CD4-positive, alpha-beta T cell treated with Interleukin-17A for 1 hour (primary cell): ENCODE data around the gene FMNL3.
A peak's percentile ranks its signal among the peaks of the same experiment; 100 is the strongest.
"Not testable (repeated sequence)": the region's sequence is repeated elsewhere in the genome, so short reads cannot be mapped to it uniquely, and the experiment has no call there.

Source experiments
- DNase-seq: peaks from one replicate; pipeline ENCODE4 v3.0.0-alpha.2; 2020

Gene FMNL3

GRCh38 chr12:49626836-49627235 is 80.4 kb downstream of the FMNL3 start:
- no peak for DNase-seq

- DNase-seq: peak; percentile 35
Observed at GRCh38 chr12:49626169-49626835, 80.9 kb downstream of the FMNL3 start.

- DNase-seq: no peak
Observed at GRCh38 chr12:49624921-49625577, 82.2 kb downstream of the FMNL3 start.

- peak; percentile 90 for DNase-seq
Observed at GRCh38 chr12:49623142-49623904, 83.9 kb downstream of the FMNL3 start, which contains the start of gene PRPF40B. TSS of gene PRPF40B (plus strand) at chr12:49623561. CDS start at chr12:49623591, 30 bp downstream.

- peak; percentile 80 for DNase-seq
Observed at GRCh38 chr12:49622501-49623141, 84.6 kb downstream of the FMNL3 start.

- no peak for DNase-seq
Observed at GRCh38 chr12:49621651-49622500, 85.3 kb downstream of the FMNL3 start.

- DNase-seq: no peak
Observed at GRCh38 chr12:49619286-49619685, 87.9 kb downstream of the FMNL3 start.

- DNase-seq: no peak
Observed at GRCh38 chr12:49618576-49618975, 88.6 kb downstream of the FMNL3 start.

- DNase-seq: no peak
Observed at GRCh38 chr12:49616533-49617219, 90.5 kb downstream of the FMNL3 start.

- DNase-seq: no peak
Observed at GRCh38 chr12:49615725-49616124, 91.5 kb downstream of the FMNL3 start.

GRCh38 chr12:49612210-49612609 is 95.0 kb downstream of the FMNL3 start:
- DNase-seq: no peak

- not testable (repeated sequence) for DNase-seq
Observed at GRCh38 chr12:49610785-49611184, 96.4 kb downstream of the FMNL3 start.

- no peak for DNase-seq
Observed at GRCh38 chr12:49609875-49610154, 97.4 kb downstream of the FMNL3 start.

GRCh38 chr12:49609059-49609874 is 97.9 kb downstream of the FMNL3 start:
- no peak for DNase-seq

GRCh38 chr12:49605539-49605938 is 101.7 kb downstream of the FMNL3 start, which contains the start of gene FAM186B:
TSS of gene FAM186B (minus strand) at chr12:49605639. CDS start at chr12:49605477, 162 bp downstream.
- not testable (repeated sequence) for DNase-seq

GRCh38 chr12:49604856-49605255 is 102.3 kb downstream of the FMNL3 start:
- no peak for DNase-seq

GRCh38 chr12:49603721-49604120 is 103.5 kb downstream of the FMNL3 start:
- DNase-seq: no peak

- DNase-seq: no peak
Observed at GRCh38 chr12:49599961-49600360, 107.2 kb downstream of the FMNL3 start.

- no peak for DNase-seq
Observed at GRCh38 chr12:49598527-49598926, 108.7 kb downstream of the FMNL3 start.

GRCh38 chr12:49588721-49589516 is 118.3 kb downstream of the FMNL3 start:
- no peak for DNase-seq
